GM19455 (cell line): ENCODE results near the gene ADAMTSL1.

Source experiments
- ATAC-seq: cut with Tn5 transposase; IDR thresholded peaks from one replicate; pipeline ENCODE4 v1.9.1; 2021; ENCODE audit not compliant: unreplicated experiment

The ADAMTSL1 gene

GRCh38 chr9:18798106-18798505 lies 324.2 kb downstream of the ADAMTSL1 start:
- no peak for ATAC-seq

GRCh38 chr9:18798508-18799290 lies 324.7 kb downstream of the ADAMTSL1 start:
- ATAC-seq = no peak

- no peak for ATAC-seq
Measured at GRCh38 chr9:18799428-18799827, 325.5 kb downstream of the ADAMTSL1 start.

- ATAC-seq = no peak
Measured at GRCh38 chr9:18800579-18800978, 326.6 kb downstream of the ADAMTSL1 start.

GRCh38 chr9:18805386-18805785 lies 331.4 kb downstream of the ADAMTSL1 start:
- no peak for ATAC-seq

- ATAC-seq = no peak
Measured at GRCh38 chr9:18806232-18807080, 332.5 kb downstream of the ADAMTSL1 start.

- no peak for ATAC-seq
Measured at GRCh38 chr9:18810581-18810980, 336.6 kb downstream of the ADAMTSL1 start.

GRCh38 chr9:18811171-18811570 lies 337.2 kb downstream of the ADAMTSL1 start:
- ATAC-seq = no peak

- ATAC-seq = no peak
Measured at GRCh38 chr9:18819418-18819817, 345.5 kb downstream of the ADAMTSL1 start.

GRCh38 chr9:18820566-18821095 lies 346.7 kb downstream of the ADAMTSL1 start:
- no peak for ATAC-seq

GRCh38 chr9:18821788-18822187 lies 347.8 kb downstream of the ADAMTSL1 start:
- ATAC-seq = no peak

- ATAC-seq = no peak
Measured at GRCh38 chr9:18822850-18823249, 348.9 kb downstream of the ADAMTSL1 start.

- no peak for ATAC-seq
Measured at GRCh38 chr9:18824095-18824666, 350.2 kb downstream of the ADAMTSL1 start.

- no peak for ATAC-seq
Measured at GRCh38 chr9:18825656-18826170, 351.8 kb downstream of the ADAMTSL1 start.

- ATAC-seq = no peak
Measured at GRCh38 chr9:18826248-18826647, 352.3 kb downstream of the ADAMTSL1 start.

- no peak for ATAC-seq
Measured at GRCh38 chr9:18829066-18829465, 355.1 kb downstream of the ADAMTSL1 start.

GRCh38 chr9:18829873-18830272 lies 355.9 kb downstream of the ADAMTSL1 start:
- ATAC-seq = no peak

- ATAC-seq = no peak
Measured at GRCh38 chr9:18834740-18835361, 360.9 kb downstream of the ADAMTSL1 start.

- no peak for ATAC-seq
Measured at GRCh38 chr9:18837402-18837801, 363.4 kb downstream of the ADAMTSL1 start.

GRCh38 chr9:18847576-18848275 lies 373.8 kb downstream of the ADAMTSL1 start:
- no peak for ATAC-seq
